Activated CD4-positive, alpha-beta T cell treated with anti-CD3 and anti-CD28 coated beads for 36 hours (primary cell): ENCODE data around the gene YIPF1. TPM values are rescaled to one million over a fixed set of nuclear protein-coding genes. Genes with fewer than 3 reads are reported as not detected.
"Not testable (repeated sequence)": the region's sequence is repeated elsewhere in the genome, so short reads cannot be mapped to it uniquely, and the experiment has no call there.

Experiments
- ATAC-seq: fragments of 200-7000 bp; cut with Tn5 transposase; one replicate; pipeline ENCODE4 v1.10.0; 2021; ENCODE audit warnings: mild to moderate bottlenecking, moderate library complexity
- CTCF ChIA-PET: fragments of 350-600 bp; sonication (Branson Sonifier 250); formaldehyde crosslinking; loops from one replicate; lab custom pipeline; 2021; ENCODE audit warnings: antibody characterized with exemption; lab: Charles Lee
- POLR2A ChIA-PET: fragments of 350-600 bp; sonication (Branson Sonifier 250); formaldehyde crosslinking; loops from one replicate; lab custom pipeline; 2021; ENCODE audit warnings: antibody characterized with exemption, inconsistent platforms; lab: Charles Lee
- DNase-seq: peaks from one replicate; pipeline ENCODE4 v3.0.0-alpha.2; 2020
- H3K27ac Mint-ChIP-seq: one replicate; pipeline ENCODE4 v1.8.0; 2021; ENCODE audit warnings: mixed read lengths
- H3K27me3 Mint-ChIP-seq: one replicate; pipeline ENCODE4 v1.8.0; 2021; ENCODE audit warnings: mixed read lengths
- H3K36me3 Mint-ChIP-seq: one replicate; pipeline ENCODE4 v1.8.0; 2021; ENCODE audit warnings: low read depth, mixed read lengths
- H3K4me1 Mint-ChIP-seq: one replicate; pipeline ENCODE4 v1.8.0; 2021; ENCODE audit warnings: mixed read lengths
- H3K4me3 Mint-ChIP-seq: one replicate; pipeline ENCODE4 v1.8.0; 2021; ENCODE audit warnings: mild to moderate bottlenecking, moderate library complexity, mixed read lengths
- H3K9me3 Mint-ChIP-seq: one replicate; pipeline ENCODE4 v1.8.0; 2021; ENCODE audit warnings: low read depth, mixed read lengths
- intact Hi-C, 2 experiments: fragments of 100-400 bp; cut with DNase I in 1 of 2; cut with micrococcal nuclease in 1 of 2; formaldehyde crosslinking; loops; one replicate each; pipeline versions ENCODE4 v1.14.2 to v1.15.1; 2022 to 2024; cut with DNase I, micrococcal nuclease
- total RNA-seq, 2 experiments: library from RNA; stranded (reverse); gene quantifications; one replicate each; pipeline ENCODE4 v1.2.3, GENCODE V29; 2021

Gene YIPF1
- total RNA-seq, 2 experiments from 2014 or later, result 19.0 to 24.4 TPM

- H3K4me3 Mint-ChIP-seq, H3K9me3 Mint-ChIP-seq, H3K27ac Mint-ChIP-seq, ATAC-seq, intact Hi-C loops, DNase-seq, POLR2A ChIA-PET, H3K27me3 Mint-ChIP-seq, H3K4me1 Mint-ChIP-seq: not testable (repeated sequence)
- H3K36me3 Mint-ChIP-seq, result peaks cover 74% of the 10 kb centered on the region
- CTCF ChIA-PET, result interaction anchor here (1.1 kb wide), 1 partner anchor 531 kb away, joined by 5 read pairs; no protein-coding TSS in a partner anchor
Measured at GRCh38 chr1:53816584-53816983, 73.0 kb downstream of the YIPF1 start.

- H3K36me3 Mint-ChIP-seq, result peaks cover 83% of the 10 kb centered on the region
- H3K4me3 Mint-ChIP-seq, intact Hi-C loops, H3K9me3 Mint-ChIP-seq, POLR2A ChIA-PET, H3K27ac Mint-ChIP-seq, H3K4me1 Mint-ChIP-seq, ATAC-seq, DNase-seq, H3K27me3 Mint-ChIP-seq: not testable (repeated sequence)
- CTCF ChIA-PET, result interaction anchor here (1.0 to 1.1 kb wide), 2 partner anchors 164 to 530 kb away, joined by 3 to 5 read pairs; no protein-coding TSS in a partner anchor
Measured at GRCh38 chr1:53815484-53815883, 74.1 kb downstream of the YIPF1 start.

- H3K4me3 Mint-ChIP-seq, result no peak overlapping the region
- POLR2A ChIA-PET, result no interaction called here
- no peaks in the 10 kb centered on the region for H3K9me3 Mint-ChIP-seq
- ATAC-seq, result peak; percentile 26
- H3K4me1 Mint-ChIP-seq, result no peaks in the 10 kb centered on the region
- peaks cover 69% of the 10 kb centered on the region for H3K36me3 Mint-ChIP-seq
- H3K27me3 Mint-ChIP-seq, result no peaks in the 10 kb centered on the region
- H3K27ac Mint-ChIP-seq, result no peak overlapping the region
- CTCF ChIA-PET, result interaction anchor here (0.6 to 1.0 kb wide), 5 partner anchors 9 to 196 kb away, joined by 3 to 6 read pairs (median 3); no protein-coding TSS in a partner anchor
- peak; percentile 49 for DNase-seq
- intact Hi-C loops, result no loop called here
Measured at GRCh38 chr1:53811414-53811851, 78.2 kb downstream of the YIPF1 start.

GRCh38 chr1:53810497-53810896 lies 79.1 kb downstream of the YIPF1 start:
- intact Hi-C loops, result no loop called here
- DNase-seq (no peak), ATAC-seq (no peak)
- no peak overlapping the region for H3K27ac Mint-ChIP-seq
- H3K9me3 Mint-ChIP-seq, result no peaks in the 10 kb centered on the region
- H3K36me3 Mint-ChIP-seq, result peaks cover 60% of the 10 kb centered on the region
- no peaks in the 10 kb centered on the region for H3K4me1 Mint-ChIP-seq
- H3K27me3 Mint-ChIP-seq, result no peaks in the 10 kb centered on the region
- ChIA-PET POLR2A (interaction anchor here (0.6 kb wide), 1 partner anchor 240 kb away, joined by 3 read pairs; no protein-coding TSS in a partner anchor), CTCF (interaction anchor here (0.6 to 1.0 kb wide), 2 partner anchors 13 to 149 kb away, joined by 3 to 4 read pairs; no protein-coding TSS in a partner anchor)
- no peak overlapping the region for H3K4me3 Mint-ChIP-seq

GRCh38 chr1:53810007-53810406 lies 79.6 kb downstream of the YIPF1 start:
- ChIA-PET CTCF (interaction anchor here (0.6 kb wide), 1 partner anchor 150 kb away, joined by 4 read pairs; no protein-coding TSS in a partner anchor), POLR2A (no interaction called here)
- intact Hi-C loops, result no loop called here
- no peak overlapping the region for H3K27ac Mint-ChIP-seq
- ATAC-seq (no peak), DNase-seq (no peak)
- H3K4me3 Mint-ChIP-seq, result no peak overlapping the region
- H3K36me3 Mint-ChIP-seq, result peaks cover 56% of the 10 kb centered on the region
- H3K4me1 Mint-ChIP-seq, result no peaks in the 10 kb centered on the region
- H3K27me3 Mint-ChIP-seq, result no peaks in the 10 kb centered on the region
- no peaks in the 10 kb centered on the region for H3K9me3 Mint-ChIP-seq

- CTCF ChIA-PET, result interaction anchor here (1.1 kb wide), 1 partner anchor 54 kb away, joined by 3 read pairs; no protein-coding TSS in a partner anchor
- H3K27ac Mint-ChIP-seq, result no peak overlapping the region
Measured at GRCh38 chr1:53807916-53808315, 81.7 kb downstream of the YIPF1 start.

GRCh38 chr1:53804791-53805505 lies 84.6 kb downstream of the YIPF1 start:
- no peaks in the 10 kb centered on the region for H3K27me3 Mint-ChIP-seq
- peaks cover 46% of the 10 kb centered on the region for H3K36me3 Mint-ChIP-seq
- no peak for ATAC-seq
- intact Hi-C loops, result no loop called here
- no peak for DNase-seq
- ChIA-PET POLR2A (no interaction called here), CTCF (interaction anchor here (0.6 kb wide), 1 partner anchor 254 kb away, joined by 3 read pairs; no protein-coding TSS in a partner anchor)
- H3K27ac Mint-ChIP-seq, result no peak overlapping the region
- no peaks in the 10 kb centered on the region for H3K9me3 Mint-ChIP-seq
- no peak overlapping the region for H3K4me3 Mint-ChIP-seq
- H3K4me1 Mint-ChIP-seq, result no peaks in the 10 kb centered on the region

More at GRCh38 chr1:53807916-53808315, 81.7 kb downstream of the YIPF1 start:
- Mint-ChIP-seq H3K27me3 (no peaks in the 10 kb centered on the region), H3K36me3 (peaks cover 50% of the 10 kb centered on the region), H3K4me3 (no peak overlapping the region), H3K9me3 (no peaks in the 10 kb centered on the region), H3K4me1 (no peaks in the 10 kb centered on the region)
- intact Hi-C loops, result no loop called here
- no peak for DNase-seq
- no peak for ATAC-seq
- POLR2A ChIA-PET, result no interaction called here

GRCh38 chr1:53804181-53804580 lies 85.4 kb downstream of the YIPF1 start:
- DNase-seq (no peak), ATAC-seq (no peak)
- Mint-ChIP-seq H3K9me3 (no peaks in the 10 kb centered on the region), H3K27ac (no peak overlapping the region), H3K36me3 (peaks cover 48% of the 10 kb centered on the region), H3K4me3 (no peak overlapping the region), H3K4me1 (no peaks in the 10 kb centered on the region), H3K27me3 (no peaks in the 10 kb centered on the region)
- intact Hi-C loops, result no loop called here
- ChIA-PET POLR2A (no interaction called here), CTCF (interaction anchor here (0.6 to 1.4 kb wide), 2 partner anchors 31 to 57 kb away, joined by 3 to 6 read pairs; no protein-coding TSS in a partner anchor)

Other genes with a start within 250 kb of the YIPF1 start
- not detected for gene GLIS1, start 150.6 kb downstream of the YIPF1 start, total RNA-seq
- gene NDC1, start 51.5 kb downstream of the YIPF1 start, total RNA-seq, result 10 to 100 TPM; 31.2 to 38.5 TPM
- gene DIO1, start 4.4 kb upstream of the YIPF1 start, total RNA-seq, result not detected
- 10 to 100 TPM; 56.6 to 62.0 TPM for gene IFT25, start 55.9 kb upstream of the YIPF1 start, total RNA-seq
- gene LRRC42, start 56.6 kb upstream of the YIPF1 start, total RNA-seq, result 10 to 100 TPM; 25.4 to 31.3 TPM
- gene LDLRAD1, start 128.4 kb upstream of the YIPF1 start, total RNA-seq, result not detected
- gene TMEM59, start 163.4 kb upstream of the YIPF1 start, total RNA-seq, result 100 to 1,000 TPM in 1 of 2 experiments, 10 to 100 TPM in 1; 99.3 to 120 TPM
- gene TCEANC2, start 163.8 kb upstream of the YIPF1 start, total RNA-seq, result 10 to 100 TPM; 14.0 to 14.2 TPM